Hypothalamus (tissue), 51 donors: ENCODE measurements around the gene SIL1.
A peak's percentile ranks its signal among the peaks of the same experiment; 100 is the strongest.
"Not testable (repeated sequence)": the region's sequence is repeated elsewhere in the genome, so short reads cannot be mapped to it uniquely, and the experiment has no call there.

Source experiments
- DNase-seq, 51 donors: peaks; one replicate each; lab custom pipeline; 2025; lab: John Stamatoyannopoulos, UW

SIL1 gene

GRCh38 chr5:139197710-139198669 is at the start of gene SIL1:
Gene SIL1 (minus strand): TSS chr5:139198368. CDS start chr5:139127843, 70,525 bp downstream.
- DNase-seq, result peak; percentile 59 to 99 (median 94)

GRCh38 chr5:139246394-139246793 is 48.2 kb upstream of the SIL1 start:
- peak in 2 of 51 donors; percentile 5 to 53 for DNase-seq

- DNase-seq, result no peak
These were observed 47.6 kb upstream of the SIL1 start for GRCh38 chr5:139245637-139246339.

- no peak for DNase-seq
These were observed 45.3 kb upstream of the SIL1 start for GRCh38 chr5:139243425-139243970.

GRCh38 chr5:139241139-139241538 is 43.0 kb upstream of the SIL1 start:
- DNase-seq, result no peak

GRCh38 chr5:139236479-139236878 is 38.3 kb upstream of the SIL1 start:
- no peak for DNase-seq

- no peak for DNase-seq
These were observed 34.1 kb upstream of the SIL1 start for GRCh38 chr5:139232147-139232724.

GRCh38 chr5:139228201-139228803 is 30.1 kb upstream of the SIL1 start:
- DNase-seq, result no peak

- no peak for DNase-seq
These were observed 28.0 kb upstream of the SIL1 start for GRCh38 chr5:139226131-139226530.

GRCh38 chr5:139223481-139223880 is 25.3 kb upstream of the SIL1 start:
- no peak for DNase-seq

GRCh38 chr5:139222346-139222745 is 24.2 kb upstream of the SIL1 start:
- no peak for DNase-seq

GRCh38 chr5:139218038-139218437 is 19.9 kb upstream of the SIL1 start:
- DNase-seq, result not testable (repeated sequence)

GRCh38 chr5:139215107-139215975 is 17.2 kb upstream of the SIL1 start:
- no peak for DNase-seq

- no peak for DNase-seq
These were observed 16.5 kb upstream of the SIL1 start for GRCh38 chr5:139214646-139215045.

GRCh38 chr5:139212906-139213305 is 14.7 kb upstream of the SIL1 start:
- DNase-seq, result no peak

GRCh38 chr5:139212486-139212885 is 14.3 kb upstream of the SIL1 start:
- no peak for DNase-seq

- DNase-seq, result no peak
These were observed 12.4 kb upstream of the SIL1 start for GRCh38 chr5:139210585-139210984.

GRCh38 chr5:139207297-139208000 is 9.3 kb upstream of the SIL1 start:
- DNase-seq, result no peak

- DNase-seq, result no peak
These were observed 7.4 kb upstream of the SIL1 start for GRCh38 chr5:139205586-139205985.
